KMS-11 (cell line): ENCODE measurements around the gene CAPZB.

Experiments used
- H2AFZ ChIP-seq: fragments of 200-600 bp; sonication (generic); 2 replicates; pipeline ENCODE4 v1.6.1; 2016; ENCODE audit warnings: antibody characterized with exemption, mixed run types, low read depth
- H3K27ac ChIP-seq: fragments of 200-600 bp; sonication (generic); 2 replicates; pipeline ENCODE4 v1.6.1; 2016; ENCODE audit warnings: mild to moderate bottlenecking, mixed run types
- H3K27me3 ChIP-seq: fragments of 200-600 bp; sonication (generic); 2 replicates; pipeline ENCODE4 v1.6.1; 2017; ENCODE audit warnings: mild to moderate bottlenecking, low read depth, mixed run types, moderate library complexity; ENCODE audit not compliant: insufficient read depth
- H3K36me3 ChIP-seq: fragments of 200-600 bp; sonication (generic); 2 replicates; pipeline ENCODE4 v1.6.1; 2017; ENCODE audit warnings: mild to moderate bottlenecking, mixed run types; ENCODE audit not compliant: insufficient read depth
- H3K4me1 ChIP-seq: fragments of 200-600 bp; sonication (generic); 2 replicates; pipeline ENCODE4 v1.6.1; 2016; ENCODE audit warnings: mild to moderate bottlenecking, low read depth, mixed run types; ENCODE audit not compliant: poor library complexity, severe bottlenecking
- H3K4me2 ChIP-seq: fragments of 200-600 bp; sonication (generic); 2 replicates; pipeline ENCODE4 v1.7.0; 2016; ENCODE audit warnings: mild to moderate bottlenecking, mixed run types
- H3K4me3 ChIP-seq: fragments of 200-600 bp; sonication (generic); IDR thresholded peaks from 2 replicates; pipeline ENCODE4 v1.6.1; 2017; ENCODE audit warnings: low read depth, low read length, mixed read lengths; ENCODE audit not compliant: insufficient read depth
- H3K79me2 ChIP-seq: fragments of 200-600 bp; sonication (generic); 2 replicates; pipeline ENCODE4 v1.6.1; 2016; ENCODE audit warnings: low read depth, mixed run types; ENCODE audit not compliant: insufficient read depth
- H3K9ac ChIP-seq: fragments of 200-600 bp; sonication (generic); 2 replicates; pipeline ENCODE4 v1.6.1; 2016; ENCODE audit warnings: mild to moderate bottlenecking, mixed run types
- H4K20me1 ChIP-seq: fragments of 200-600 bp; sonication (generic); 2 replicates; pipeline ENCODE4 v1.6.1; 2016; ENCODE audit warnings: mild to moderate bottlenecking, mixed run types; ENCODE audit not compliant: insufficient read depth
- CTCF ChIP-seq: fragments of 200-600 bp; sonication (generic); conservative IDR thresholded peaks from 2 replicates; pipeline ENCODE4 v1.6.1; 2017; ENCODE audit warnings: low read depth, mild to moderate bottlenecking, antibody characterized with exemption, low read length, moderate library complexity, mixed read lengths

Gene CAPZB

DNA sequence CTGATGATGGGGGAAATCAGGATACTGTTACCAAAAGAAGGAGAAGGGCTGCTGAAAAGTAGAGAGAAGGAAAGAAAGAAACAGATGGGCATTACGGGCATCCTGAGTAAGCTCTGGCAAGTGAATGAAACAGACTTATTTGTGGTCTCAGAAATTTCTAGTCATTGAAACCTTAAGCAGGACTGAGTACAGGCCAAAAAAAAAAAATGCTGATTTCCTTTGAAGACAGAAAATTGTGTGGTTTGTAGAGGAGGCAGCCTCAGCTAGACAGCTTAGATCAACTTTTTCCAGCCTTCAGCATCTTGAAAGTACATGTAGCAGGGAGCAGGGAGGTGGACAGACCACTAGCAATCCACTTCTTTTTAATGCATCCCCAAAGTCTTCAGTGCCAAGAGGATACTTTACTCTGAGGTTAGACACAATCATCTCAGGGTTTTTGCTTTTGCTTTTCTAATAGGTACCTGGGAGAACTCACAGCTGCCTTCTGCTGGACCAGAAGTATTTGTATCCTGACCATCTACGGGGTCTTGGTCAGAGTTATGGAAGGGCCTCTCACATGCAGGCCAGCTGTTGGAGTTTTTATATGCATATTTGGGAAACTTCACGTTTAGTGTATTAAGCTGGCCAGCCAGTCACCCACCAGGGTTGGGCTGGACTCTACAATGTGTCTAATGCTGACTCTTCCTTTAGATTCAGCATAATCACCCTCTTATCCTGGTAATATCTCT lies 10.6 kb upstream of the CAPZB start:
- no peak for TF ChIP-seq CTCF
- Histone ChIP-seq H3K9ac (peak overlapping the region; percentile 40; the same call in 1 of the 2 replicates), H3K4me1 (peaks cover 32% of the 10 kb centered on the region), H3K79me2 (no peaks in the 10 kb centered on the region), H3K4me2 (peak overlapping the region; percentile 92), H3K36me3 (no peaks in the 10 kb centered on the region), H3K27ac (peak overlapping the region; percentile 86), H3K27me3 (no peaks in the 10 kb centered on the region), H2AFZ (peak overlapping the region; percentile 68), H3K4me3 (no peak overlapping the region), H4K20me1 (no peaks in the 10 kb centered on the region)

DNA sequence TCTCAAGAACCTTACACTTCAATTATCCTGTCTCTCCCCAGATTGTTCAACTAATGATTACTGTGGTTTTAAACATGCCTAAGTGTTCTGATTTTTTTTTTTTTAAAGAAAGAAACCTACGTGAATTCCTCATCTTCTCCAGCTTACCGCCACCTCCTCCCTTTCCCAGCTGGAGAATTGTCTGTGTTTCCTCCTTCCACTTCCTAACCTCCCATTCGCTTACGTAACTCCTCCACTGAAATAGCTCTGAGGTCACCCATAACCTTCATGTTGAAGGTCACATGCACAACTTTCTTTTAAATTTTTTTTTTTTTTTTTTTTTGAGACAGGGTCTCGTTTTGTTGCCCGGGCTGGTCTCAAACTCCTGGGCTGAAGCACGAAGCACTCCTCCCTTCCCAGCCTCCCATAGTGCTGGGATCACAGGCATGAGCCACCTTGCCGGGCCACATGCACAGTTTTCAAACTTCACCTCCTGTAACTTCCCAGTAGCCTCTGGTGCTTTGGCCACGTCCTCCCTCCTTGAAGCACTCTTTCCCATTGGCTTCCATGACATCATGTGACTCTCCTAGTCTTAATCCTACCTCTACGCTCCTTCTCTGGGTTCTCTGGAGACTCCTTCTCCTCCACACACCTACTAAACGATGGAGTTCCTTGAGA lies 9.8 kb upstream of the CAPZB start:
- Histone ChIP-seq H4K20me1 (no peaks in the 10 kb centered on the region), H3K9ac (peak overlapping the region; percentile 40; the same call in 1 of the 2 replicates), H3K4me1 (peaks cover 32% of the 10 kb centered on the region), H3K4me3 (no peak overlapping the region), H3K36me3 (no peaks in the 10 kb centered on the region), H3K27me3 (no peaks in the 10 kb centered on the region), H3K79me2 (no peaks in the 10 kb centered on the region), H2AFZ (peak overlapping the region; percentile 68), H3K27ac (peak overlapping the region; percentile 86), H3K4me2 (peak overlapping the region; percentile 92)
- TF ChIP-seq CTCF = no peak

DNA sequence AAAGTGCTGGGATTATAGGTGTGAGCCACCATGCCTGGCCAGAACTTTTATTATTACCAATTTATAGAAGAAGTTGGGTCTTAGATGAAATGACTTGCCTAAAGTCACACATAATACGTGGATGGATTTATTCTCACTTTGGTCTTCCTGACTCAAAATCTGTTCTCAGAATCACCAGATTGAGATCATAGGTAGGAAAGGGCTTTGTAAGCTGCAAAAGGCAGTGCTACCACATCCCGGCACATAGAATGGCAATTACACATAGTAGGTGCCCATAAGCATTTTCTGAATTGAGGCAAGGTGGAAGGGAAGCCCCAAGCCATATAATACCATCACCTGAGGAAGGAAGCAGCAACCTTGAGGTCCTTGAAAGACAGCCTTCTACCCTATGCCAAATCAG lies 8.2 kb upstream of the CAPZB start:
- Histone ChIP-seq H4K20me1 (no peaks in the 10 kb centered on the region), H3K9ac (no peak overlapping the region)
- no peak for TF ChIP-seq CTCF

GRCh38 chr1:19489996-19490395 lies 4.7 kb upstream of the CAPZB start:
- Histone ChIP-seq H3K79me2 (peaks cover 2% of the 10 kb centered on the region), H3K4me2 (no peak overlapping the region), H4K20me1 (no peaks in the 10 kb centered on the region), H3K4me1 (peaks cover 34% of the 10 kb centered on the region), H3K4me3 (no peak overlapping the region), H3K27me3 (no peaks in the 10 kb centered on the region), H3K9ac (no peak overlapping the region), H2AFZ (no peak overlapping the region), H3K27ac (no peak overlapping the region), H3K36me3 (no peaks in the 10 kb centered on the region)
- no peak for TF ChIP-seq CTCF

More for the DNA sequence above, 8.2 kb upstream of the CAPZB start:
- no peaks in the 10 kb centered on the region for H3K36me3 ChIP-seq
- no peaks in the 10 kb centered on the region for H3K27me3 ChIP-seq
- H3K27ac ChIP-seq = no peak overlapping the region
- H3K4me1 ChIP-seq = peaks cover 32% of the 10 kb centered on the region
- H3K4me3 ChIP-seq = no peak overlapping the region
- no peak overlapping the region for H2AFZ ChIP-seq
- no peak overlapping the region for H3K4me2 ChIP-seq
- no peaks in the 10 kb centered on the region for H3K79me2 ChIP-seq
